OCI-LY7 (cell line): Measurements from ENCODE around the gene CYTIP. TPM values are rescaled to one million over a fixed set of nuclear protein-coding genes. Genes with fewer than 3 reads are reported as not detected.

Experiments used
- BruUV-seq: library from RNA; stranded (reverse); fragments of 400-500 nt; replicated peaks from 2 replicates; lab custom pipeline; 2021; lab: Mats Ljungman, UMichigan
- CTCF ChIA-PET: fragments of 300-600 bp; sonication (Branson Sonifier 250); formaldehyde crosslinking; loops from one replicate; lab custom pipeline; 2022; ENCODE audit warnings: antibody characterized with exemption; ENCODE audit not compliant: unreplicated experiment; lab: Charles Lee
- POLR2A ChIA-PET: fragments of 300-600 bp; sonication (Branson Sonifier 250); formaldehyde crosslinking; loops from one replicate; lab custom pipeline; 2022; ENCODE audit warnings: antibody characterized with exemption; lab: Charles Lee
- DNase-seq: peaks from one replicate; pipeline ENCODE4 v3.0.0-alpha.2; 2015; ENCODE audit warnings: low spot score
- H2AFZ ChIP-seq: fragments of 200-600 bp; sonication (generic), shearing (Covaris generic); 2 replicates; pipeline ENCODE4 v1.6.1; 2014; ENCODE audit warnings: mild to moderate bottlenecking, antibody characterized with exemption, low read length, moderate library complexity
- H3K27ac ChIP-seq: fragments of 200-600 bp; sonication (generic); 2 replicates; pipeline ENCODE4 v1.5.1; 2014; ENCODE audit warnings: mixed run types, low read depth, mild to moderate bottlenecking, moderate library complexity, low read length, inconsistent platforms; ENCODE audit not compliant: poor library complexity, severe bottlenecking
- H3K36me3 ChIP-seq: fragments of 200-600 bp; sonication (generic); 2 replicates; pipeline ENCODE4 v1.6.1; 2014; ENCODE audit warnings: mild to moderate bottlenecking, antibody characterized with exemption, low read length, moderate library complexity, mixed read lengths; ENCODE audit not compliant: insufficient read depth
- H3K4me1 ChIP-seq: fragments of 200-600 bp; sonication (generic); 2 replicates; pipeline ENCODE4 v1.5.1; 2014; ENCODE audit warnings: mild to moderate bottlenecking, low read length; ENCODE audit not compliant: insufficient read depth, poor library complexity, severe bottlenecking
- H3K4me2 ChIP-seq: fragments of 200-600 bp; sonication (generic); 2 replicates; pipeline ENCODE4 v1.6.1; 2014; ENCODE audit warnings: mild to moderate bottlenecking, low read length
- H3K4me3 ChIP-seq: fragments of 200-600 bp; sonication (generic); 2 replicates; pipeline ENCODE4 v1.5.1; 2014; ENCODE audit warnings: mild to moderate bottlenecking, low read depth, low read length; ENCODE audit not compliant: poor library complexity, severe bottlenecking
- H3K79me2 ChIP-seq: fragments of 200-600 bp; sonication (generic); 2 replicates; pipeline ENCODE4 v1.6.1; 2016; ENCODE audit warnings: low read depth, mild to moderate bottlenecking, low read length, moderate library complexity, mixed read lengths; ENCODE audit not compliant: insufficient read depth
- H3K9me2 ChIP-seq: fragments of 200-600 bp; sonication (generic); 2 replicates; pipeline ENCODE4 v1.6.1; 2016; ENCODE audit warnings: mild to moderate bottlenecking, low read length, mixed read lengths; ENCODE audit not compliant: insufficient read depth
- H3K9me3 ChIP-seq: fragments of 200-600 bp; sonication (generic); 2 replicates; pipeline ENCODE4 v1.6.1; 2014; ENCODE audit warnings: mild to moderate bottlenecking, mixed run types, low read length, mixed read lengths
- H4K20me1 ChIP-seq: fragments of 200-600 bp; sonication (generic); 2 replicates; pipeline ENCODE4 v1.6.1; 2014; ENCODE audit warnings: mild to moderate bottlenecking, antibody characterized with exemption, low read length, moderate library complexity, mixed read lengths; ENCODE audit not compliant: insufficient read depth
- EZH2phosphoT487 ChIP-seq: fragments of 200-600 bp; sonication (generic); IDR thresholded peaks from 2 replicates; pipeline ENCODE4 v1.6.1; 2018; ENCODE audit warnings: low read depth, borderline replicate concordance, mild to moderate bottlenecking, mixed run types, antibody characterized with exemption, low read length, moderate library complexity, mixed read lengths
- intact Hi-C: fragments of 100-400 bp; cut with micrococcal nuclease; formaldehyde crosslinking; loops from one replicate; pipeline ENCODE4 v1.10.0; 2022; ENCODE audit not compliant: unreplicated experiment
- total RNA-seq, 2 experiments: library from RNA; depleted of rRNA in 1 of 2; stranded (reverse); fragments of >200 nt in 1 of 2; shearing (Covaris generic) in 1 of 2; gene quantifications; 2 replicates each; pipeline ENCODE4 v1.2.3, GENCODE V29; 2014 to 2022
- TF ChIP-seq, protein P1 (sequence below): fragments of 200-600 bp; sonication (generic); conservative IDR thresholded peaks from 2 replicates; pipeline ENCODE4 v1.5.1; 2014; ENCODE audit warnings: mild to moderate bottlenecking, antibody characterized with exemption, low read length, moderate library complexity, mixed read lengths

CYTIP gene
- total RNA-seq, 2 experiments from 2014 or later, result 49.2 to 64.0 TPM

GRCh38 chr2:157473581-157473980, 29.7 kb upstream of the CYTIP start:
- CTCF ChIA-PET, result no interaction called here
- Histone ChIP-seq H3K36me3 (no peaks in the 10 kb centered on the region), H3K4me2 (no peak overlapping the region), H3K4me3 (no peak overlapping the region), H3K9me2 (no peaks in the 10 kb centered on the region), H3K4me1 (peaks cover 55% of the 10 kb centered on the region), H3K27ac (no peak overlapping the region), H3K79me2 (no peaks in the 10 kb centered on the region), H2AFZ (peak overlapping the region; percentile 14; the same call in 1 of the 2 replicates), H4K20me1 (no peaks in the 10 kb centered on the region), H3K9me3 (no peaks in the 10 kb centered on the region)
- intact Hi-C loops, result no loop called here
- DNase-seq, result no peak
- TF ChIP-seq, protein P1, sequence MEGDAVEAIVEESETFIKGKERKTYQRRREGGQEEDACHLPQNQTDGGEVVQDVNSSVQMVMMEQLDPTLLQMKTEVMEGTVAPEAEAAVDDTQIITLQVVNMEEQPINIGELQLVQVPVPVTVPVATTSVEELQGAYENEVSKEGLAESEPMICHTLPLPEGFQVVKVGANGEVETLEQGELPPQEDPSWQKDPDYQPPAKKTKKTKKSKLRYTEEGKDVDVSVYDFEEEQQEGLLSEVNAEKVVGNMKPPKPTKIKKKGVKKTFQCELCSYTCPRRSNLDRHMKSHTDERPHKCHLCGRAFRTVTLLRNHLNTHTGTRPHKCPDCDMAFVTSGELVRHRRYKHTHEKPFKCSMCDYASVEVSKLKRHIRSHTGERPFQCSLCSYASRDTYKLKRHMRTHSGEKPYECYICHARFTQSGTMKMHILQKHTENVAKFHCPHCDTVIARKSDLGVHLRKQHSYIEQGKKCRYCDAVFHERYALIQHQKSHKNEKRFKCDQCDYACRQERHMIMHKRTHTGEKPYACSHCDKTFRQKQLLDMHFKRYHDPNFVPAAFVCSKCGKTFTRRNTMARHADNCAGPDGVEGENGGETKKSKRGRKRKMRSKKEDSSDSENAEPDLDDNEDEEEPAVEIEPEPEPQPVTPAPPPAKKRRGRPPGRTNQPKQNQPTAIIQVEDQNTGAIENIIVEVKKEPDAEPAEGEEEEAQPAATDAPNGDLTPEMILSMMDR, result no peak
- no peak for TF ChIP-seq EZH2phosphoT487
- no TSS peak for BruUV-seq
- POLR2A ChIA-PET, result interaction anchor here (0.8 to 2.0 kb wide), 5 partner anchors 13 to 34 kb away, joined by 3 to 6 read pairs (median 5); no protein-coding TSS in a partner anchor

DNA sequence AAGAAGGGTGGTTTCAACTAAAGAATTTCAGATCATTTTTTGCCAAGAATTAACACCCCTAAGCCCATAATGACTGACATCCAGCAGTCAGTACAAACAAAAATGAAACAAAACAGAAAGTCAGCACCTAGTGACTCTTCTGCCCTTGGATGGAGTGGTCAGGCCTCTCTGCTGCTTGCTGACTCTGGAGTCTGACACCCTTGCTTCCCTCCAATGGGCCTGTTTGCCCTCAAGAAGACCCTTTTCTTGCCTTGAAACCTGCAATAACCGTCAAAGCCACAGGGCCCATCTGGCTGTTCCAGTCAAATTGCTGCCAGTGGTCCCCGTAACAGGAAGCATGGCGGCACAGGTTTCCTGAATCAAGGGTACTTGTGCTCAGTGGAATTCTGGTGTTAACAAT, 27.2 kb upstream of the CYTIP start:
- Histone ChIP-seq H3K9me2 (no peaks in the 10 kb centered on the region), H3K9me3 (no peaks in the 10 kb centered on the region), H2AFZ (peak overlapping the region; percentile 83), H3K4me2 (peak overlapping the region; percentile 90), H3K4me3 (peak overlapping the region; percentile 10), H3K36me3 (no peaks in the 10 kb centered on the region), H3K27ac (peak overlapping the region; percentile 96), H3K4me1 (peaks cover 57% of the 10 kb centered on the region), H4K20me1 (no peaks in the 10 kb centered on the region), H3K79me2 (no peaks in the 10 kb centered on the region)
- DNase-seq, result peak; percentile 15
- POLR2A ChIA-PET, result interaction anchor here (0.6 to 6.1 kb wide), 5 partner anchors 8 to 1243 kb away, joined by 3 to 42 read pairs (median 5); partner anchors contain the start of gene CYTIP
- no TSS peak for BruUV-seq
- CTCF ChIA-PET, result no interaction called here
- intact Hi-C loops, result no loop called here
- TF ChIP-seq EZH2phosphoT487, result no peak
- TF ChIP-seq, protein P1, result no peak

GRCh38 chr2:157470321-157470720, 26.4 kb upstream of the CYTIP start:
- Histone ChIP-seq H2AFZ (peak overlapping the region; percentile 83), H3K9me3 (no peaks in the 10 kb centered on the region), H3K4me3 (peak overlapping the region; percentile 64), H3K4me1 (peaks cover 53% of the 10 kb centered on the region), H3K9me2 (no peaks in the 10 kb centered on the region), H3K79me2 (no peaks in the 10 kb centered on the region), H3K27ac (peak overlapping the region; percentile 96), H3K4me2 (peak overlapping the region; percentile 90), H4K20me1 (no peaks in the 10 kb centered on the region), H3K36me3 (no peaks in the 10 kb centered on the region)
- TF ChIP-seq, protein P1, result no peak
- TF ChIP-seq EZH2phosphoT487, result no peak
- intact Hi-C loops, result no loop called here
- ChIA-PET CTCF (no interaction called here), POLR2A (interaction anchor here (1.4 to 6.1 kb wide), 4 partner anchors 9 to 31 kb away, joined by 5 to 42 read pairs (median 22); partner anchors contain the start of gene CYTIP)
- no TSS peak for BruUV-seq
- DNase-seq, result peak; percentile 34
